Transverse colon (tissue), 3 donors: ENCODE results near the gene SAMD14.

Source experiments
- CTCF ChIP-seq, 5 experiments: fragments of 200-600 bp in 3 of 5; fragments of 450-650 bp in 2 of 5; sonication (generic) in 3 of 5; IDR thresholded peaks; 1 replicate in 2 of 5; 2 replicates in 3 of 5; pipeline ENCODE4 v1.5.1; 2016 to 2017; ENCODE audit warnings: antibody characterized with exemption in 5 of 5, inconsistent platforms in 3 of 5, mild to moderate bottlenecking in 2 of 5, moderate library complexity in 1 of 5
- EP300 ChIP-seq: sonication (generic); formaldehyde crosslinking; IDR thresholded peaks from one replicate; pipeline ENCODE4 v1.6.1; 2017; ENCODE audit warnings: antibody characterized with exemption, low read depth
- POLR2A ChIP-seq: fragments of 450-650 bp; IDR thresholded peaks from one replicate; pipeline ENCODE4 v1.6.1; 2016; ENCODE audit warnings: antibody characterized with exemption, mild to moderate bottlenecking, moderate library complexity

GRCh38 chr17:50153650-50154575 lies 24.0 kb upstream of the SAMD14 start:
- no peak for TF ChIP-seq CTCF (IDR thresholded peaks at IDR 0.05)
- TF ChIP-seq POLR2A = no peak
- no peak for TF ChIP-seq EP300
